ENCODE results near the gene ADRB2. TPM values are rescaled to one million over a fixed set of nuclear protein-coding genes. Genes with fewer than 3 reads are reported as not detected.
A peak's percentile ranks its signal among the peaks of the same experiment; 100 is the strongest.

The ADRB2 gene
- total RNA-seq, 6 experiments from 2014 or later: 0.99 to 2.8 (median 1.8) TPM

- no peak overlapping the region for H3K4me3 ChIP-seq
- 64% methylated on average over 1 of the region's 1 CpG for WGBS (ENCODE audit: insufficient coverage, low coverage, low lambda C conversion rate, missing lambda C conversion rate)
- DNase-seq: no peak
- no peak for TF ChIP-seq POLR2A (IDR thresholded peaks at IDR 0.05)
- TF ChIP-seq CTCF (IDR thresholded peaks at IDR 0.05): no peak
- no peaks in the 10 kb centered on the region for H3K9me3 ChIP-seq
- no peaks in the 10 kb centered on the region for H3K36me3 ChIP-seq
- no peak for ATAC-seq
- intact Hi-C loops (cut with DNase I): no loop called here
- no peak overlapping the region for H3K27ac ChIP-seq
- no peaks in the 10 kb centered on the region for H3K27me3 ChIP-seq
- no peaks in the 10 kb centered on the region for H3K4me1 ChIP-seq
These were observed 8.8 kb upstream of the ADRB2 start for GRCh38 chr5:148817606-148818005.

GRCh38 chr5:148820461-148821395 lies 5.7 kb upstream of the ADRB2 start:
- intact Hi-C loops (cut with DNase I): no loop called here
- DNase-seq (no peak), ATAC-seq (peak; percentile 51 to 75 (median 64))
- Histone ChIP-seq H3K27ac (no peak overlapping the region), H3K9me3 (no peaks in the 10 kb centered on the region), H3K27me3 (no peaks in the 10 kb centered on the region), H3K36me3 (no peaks in the 10 kb centered on the region), H3K4me1 (peaks cover 0 to 5% (median 0%) of the 10 kb centered on the region in 4 donors), H3K4me3 (no peak overlapping the region)
- TF ChIP-seq CTCF (IDR thresholded peaks at IDR 0.05): peak; percentile 47 to 66 (median 58)
- TF ChIP-seq POLR2A (IDR thresholded peaks at IDR 0.05): no peak
- WGBS (ENCODE audit: insufficient coverage, low coverage, low lambda C conversion rate, missing lambda C conversion rate): 63% methylated on average over 6 of the region's 6 CpGs

DNA sequence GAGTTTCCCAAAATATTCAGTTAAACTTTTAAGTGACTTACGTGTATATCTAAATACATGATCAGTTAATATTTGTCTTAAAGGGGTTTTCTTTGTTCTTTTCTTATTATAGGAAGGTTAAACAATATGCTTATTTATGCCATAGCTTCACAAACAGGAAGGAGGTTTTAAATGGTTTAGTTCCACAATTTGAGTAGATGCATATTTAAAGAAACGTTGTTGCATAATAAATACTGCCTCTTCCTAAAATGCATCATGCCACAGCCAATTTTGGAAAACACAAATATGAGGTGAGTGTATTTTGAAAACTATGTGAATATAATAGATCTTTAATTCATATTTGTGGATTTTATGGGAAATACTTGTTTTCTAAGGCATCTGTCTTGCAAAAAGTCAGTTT lies 2.5 kb upstream of the ADRB2 start:
- intact Hi-C loops (cut with DNase I): no loop called here
- ATAC-seq (no peak), DNase-seq (no peak)
- no peaks in the 10 kb centered on the region for H3K27me3 ChIP-seq
- H3K4me3 ChIP-seq: no peak overlapping the region
- no peak overlapping the region for H3K27ac ChIP-seq
- TF ChIP-seq POLR2A (IDR thresholded peaks at IDR 0.05) (no peak), CTCF (IDR thresholded peaks at IDR 0.05) (no peak)
- peaks cover 0 to 12% (median 0%) of the 10 kb centered on the region in 4 donors for H3K4me1 ChIP-seq
- 53% methylated on average over 2 of the region's 2 CpGs for WGBS (ENCODE audit: insufficient coverage, low coverage, low lambda C conversion rate, missing lambda C conversion rate)
- no peaks in the 10 kb centered on the region for H3K9me3 ChIP-seq
- H3K36me3 ChIP-seq: no peaks in the 10 kb centered on the region

- DNase-seq (no peak), ATAC-seq (peak in 2 of 4 donors; percentile 36 to 55)
- Histone ChIP-seq H3K4me1 (peaks cover 0 to 30% (median 3%) of the 10 kb centered on the region in 4 donors), H3K27me3 (no peaks in the 10 kb centered on the region), H3K4me3 (peak overlapping the region; percentile 54 to 62 (median 55)), H3K36me3 (no peaks in the 10 kb centered on the region), H3K27ac (peak overlapping the region; percentile 82 to 90 (median 90)), H3K9me3 (no peaks in the 10 kb centered on the region)
- intact Hi-C loops (cut with DNase I): no loop called here
- 3% methylated on average over 6 of the region's 9 CpGs for WGBS (ENCODE audit: insufficient coverage, low coverage, low lambda C conversion rate, missing lambda C conversion rate)
- TF ChIP-seq POLR2A (IDR thresholded peaks at IDR 0.05) (no peak), CTCF (IDR thresholded peaks at IDR 0.05) (no peak)
These were observed 727 bp upstream of the ADRB2 start for GRCh38 chr5:148825716-148826052.

All from right lobe of liver (tissue), 6 donors.